ENCODE data around the gene TGFBR3L. TPM values are rescaled to one million over a fixed set of nuclear protein-coding genes. Genes with fewer than 3 reads are reported as not detected.

Gene TGFBR3L
- total and polyA plus RNA-seq, 2 of the 13 experiments (the other 11 are each of a cell fraction or from before 2014, with no cell fraction given) = 0.20 to 1.0 TPM

GRCh38 chr19:7965921-7966665 is 51.5 kb downstream of the TGFBR3L start:
- intact Hi-C loops (cut with micrococcal nuclease; ENCODE audit: unreplicated experiment) = no loop called here
- H3K4me3 ChIP-seq (replicated peaks in 1 of 3; ENCODE audit: insufficient read depth in 1 of 3, low read depth in 2 of 3, low read length in 3 of 3) = no peak overlapping the region
- no peak overlapping the region for H2AFZ ChIP-seq (ENCODE audit: low read length)
- peaks cover 24 to 72% of the 10 kb centered on the region in 2 experiments; a peak in 4 of 5 replicates for H3K36me3 ChIP-seq (replicated peaks in 1 of 2; ENCODE audit: control insufficient read depth in 1 of 2, insufficient read depth in 2 of 2, low read length in 2 of 2)
- no peaks in the 10 kb centered on the region for H3K27me3 ChIP-seq (ENCODE audit: control insufficient read depth in 1 of 2, insufficient read depth in 2 of 2, low read length in 2 of 2)
- no peak overlapping the region for H3K27ac ChIP-seq (ENCODE audit: extremely low read length, insufficient read depth, low read length)
- H4K20me1 ChIP-seq (ENCODE audit: insufficient read depth, low read length) = peaks cover 3% of the 10 kb centered on the region; the same call in 1 of the 2 replicates
- H3K9ac ChIP-seq (ENCODE audit: insufficient read depth, low read depth, low read length) = no peak overlapping the region
- no peak overlapping the region for H3K4me2 ChIP-seq (ENCODE audit: low read depth, low read length)
- DNase-seq (ENCODE audit: low spot score) (no peak), FAIRE-seq (no peak), ATAC-seq (no peak)
- BruUV-seq (replicated peaks) = no TSS peak
- ChIA-PET POLR2A (no interaction called here), CTCF (ENCODE audit: low intra/inter-chr PET ratio, low total read pairs) (no interaction called here)
- in situ Hi-C loops (cut with HindIII; ENCODE audit: extremely low pct_ligation_motif_present, low pct_unique_long_range_greater_than_20kb) = no loop called here
- H3K9me3 ChIP-seq (ENCODE audit: low read length) = no peaks in the 10 kb centered on the region
- H3K79me2 ChIP-seq (ENCODE audit: insufficient read depth, low read length) = no peaks in the 10 kb centered on the region
- no peak for TF ChIP-seq NFKB2 (CRISPR knock-in tag; IDR thresholded peaks at IDR 0.05; ENCODE audit: borderline replicate concordance)
- TF ChIP-seq HCFC1 (IDR thresholded peaks at IDR 0.05; ENCODE audit: low read depth, low read length) = no peak
- no peak for TF ChIP-seq PAWR (CRISPR knock-in tag; IDR thresholded peaks at IDR 0.05; ENCODE audit: borderline replicate concordance)
- TF ChIP-seq NR2F2 (IDR thresholded peaks at IDR 0.05; ENCODE audit: borderline replicate concordance, low read depth) = no peak
- no peak for TF ChIP-seq MYNN (CRISPR knock-in tag; IDR thresholded peaks at IDR 0.05; ENCODE audit: low read depth)
- no peak for TF ChIP-seq ZNF337 (CRISPR knock-in tag; IDR thresholded peaks at IDR 0.05; ENCODE audit: borderline replicate concordance, low read depth)
- no peak for TF ChIP-seq ZNF34 (CRISPR knock-in tag; IDR thresholded peaks at IDR 0.05; ENCODE audit: borderline replicate concordance)
- no peak for TF ChIP-seq ZNF354B (CRISPR knock-in tag; IDR thresholded peaks at IDR 0.05)
- no peak for TF ChIP-seq ZNF451 (CRISPR knock-in tag; IDR thresholded peaks at IDR 0.05)
- peaks cover 24% of the 10 kb centered on the region for H3K4me1 ChIP-seq (ENCODE audit: insufficient read depth, low read length)
- WGBS (ENCODE audit: low lambda C conversion rate) = 98% methylated on average over 11 of the region's 12 CpGs

Measured in HepG2 (cell line).